Ishikawa (cell line): ENCODE results near the gene MORF4L2.

Experiments
- CEBPB ChIP-seq: IDR thresholded peaks from 2 replicates; pipeline ENCODE4 v1.6.1; 2012
- RAD21 ChIP-seq: IDR thresholded peaks from 2 replicates; pipeline ENCODE4 v1.6.1; 2012; ENCODE audit warnings: low read depth
- REST ChIP-seq: IDR thresholded peaks from 2 replicates; pipeline ENCODE4 v1.6.1; 2012; ENCODE audit warnings: low read depth, mild to moderate bottlenecking
- TAF1 ChIP-seq: IDR thresholded peaks from 2 replicates; pipeline ENCODE4 v1.6.1; 2012; ENCODE audit warnings: low read depth, mild to moderate bottlenecking
- YY1 ChIP-seq: IDR thresholded peaks from 2 replicates; pipeline ENCODE4 v1.6.1; 2012; ENCODE audit warnings: low read depth

GRCh38 chrX:103727115-103727514, 40.6 kb upstream of the MORF4L2 start:
- TF ChIP-seq CEBPB (no peak), REST (no peak), YY1 (no peak), TAF1 (no peak), RAD21 (no peak)
